ENCODE results near the gene ARHGEF10L.

GRCh38 chr1:17728123-17728712 lies 188.7 kb downstream of the ARHGEF10L start:
- TF ChIP-seq POLR2A (IDR thresholded peaks at IDR 0.05) (no peak), CTCF (IDR thresholded peaks at IDR 0.05) (no peak)
